Sciatic nerve (tissue), 2 donors: ENCODE results near the gene EZR. TPM values are rescaled to one million over a fixed set of nuclear protein-coding genes. Genes with fewer than 3 reads are reported as not detected.

Experiments used
- ATAC-seq: fragments of 200-7000 bp; cut with Tn5 transposase; one replicate; pipeline ENCODE4 v1.9.1; 2020; ENCODE audit warnings: mild to moderate bottlenecking, moderate library complexity
- DNase-seq: peaks from one replicate; pipeline ENCODE4 v3.0.0-alpha.2; 2020; ENCODE audit warnings: low spot score
- intact Hi-C: fragments of 100-400 bp; cut with DNase I; formaldehyde crosslinking; loops from one replicate; pipeline ENCODE4 v1.14.2; 2022
- total RNA-seq: library from RNA; stranded (reverse); fragmentation: NEBNext Ultra II Directional; extraction: Animal tissue kit (Norgen Biotek cat#: 25700); gene quantifications from one replicate; pipeline ENCODE4 v1.2.1, GENCODE V29; 2021
- donor health status: DM: no; HTN: no; CAD: no.
- donor health status: DM: no; HTN: no; CAD: no.

The EZR gene
- total RNA-seq, result 113 TPM

- ATAC-seq (peak; percentile 72), DNase-seq (peak; percentile 86)
- intact Hi-C loops, result no loop called here
These were observed at the start of gene EZR for GRCh38 chr6:158819213-158819976. Gene EZR, minus strand, starts transcription at chr6:158819368. Its CDS starts 1,275 bp downstream, at chr6:158818093.

- intact Hi-C loops, result no loop called here
- DNase-seq (no peak), ATAC-seq (no peak)
These were observed 48.9 kb upstream of the EZR start for GRCh38 chr6:158868122-158868480.

- DNase-seq, result no peak
- intact Hi-C loops, result no loop called here
- ATAC-seq, result no peak
These were observed 48.4 kb upstream of the EZR start for GRCh38 chr6:158867381-158868121.

GRCh38 chr6:158865769-158866168, 46.6 kb upstream of the EZR start:
- intact Hi-C loops, result no loop called here
- ATAC-seq, result no peak
- DNase-seq, result no peak

GRCh38 chr6:158863646-158864045, 44.5 kb upstream of the EZR start:
- no peak for ATAC-seq
- intact Hi-C loops, result no loop called here
- no peak for DNase-seq

- intact Hi-C loops, result no loop called here
- no peak for DNase-seq
- no peak for ATAC-seq
These were observed 42.7 kb upstream of the EZR start for GRCh38 chr6:158861686-158862381.

- intact Hi-C loops, result no loop called here
- DNase-seq, result no peak
These were observed 41.2 kb upstream of the EZR start for GRCh38 chr6:158860279-158860865.

GRCh38 chr6:158856261-158856660, 37.1 kb upstream of the EZR start:
- no peak for ATAC-seq
- intact Hi-C loops, result no loop called here
- no peak for DNase-seq

More at GRCh38 chr6:158860279-158860865, 41.2 kb upstream of the EZR start:
- no peak for ATAC-seq

GRCh38 chr6:158854214-158855101, 35.3 kb upstream of the EZR start:
- DNase-seq (no peak), ATAC-seq (no peak)
- intact Hi-C loops, result no loop called here

- no peak for ATAC-seq
- DNase-seq, result no peak
- intact Hi-C loops, result no loop called here
These were observed 34.7 kb upstream of the EZR start for GRCh38 chr6:158853880-158854213.

- intact Hi-C loops, result no loop called here
- DNase-seq (no peak), ATAC-seq (peak; percentile 36)
These were observed 34.1 kb upstream of the EZR start for GRCh38 chr6:158853072-158853879.

GRCh38 chr6:158852312-158853071, 33.3 kb upstream of the EZR start:
- no peak for DNase-seq
- no peak for ATAC-seq
- intact Hi-C loops, result no loop called here

- ATAC-seq (no peak), DNase-seq (no peak)
- intact Hi-C loops, result no loop called here
These were observed 31.6 kb upstream of the EZR start for GRCh38 chr6:158850807-158851115.

GRCh38 chr6:158849899-158850806, 31.0 kb upstream of the EZR start:
- DNase-seq (no peak), ATAC-seq (peak; percentile 57)
- intact Hi-C loops, result no loop called here

GRCh38 chr6:158848490-158848895, 29.3 kb upstream of the EZR start:
- DNase-seq (no peak), ATAC-seq (no peak)
- intact Hi-C loops, result no loop called here

- intact Hi-C loops, result no loop called here
- ATAC-seq, result no peak
These were observed 28.6 kb upstream of the EZR start for GRCh38 chr6:158847786-158848185.

More at GRCh38 chr6:158847786-158848185, 28.6 kb upstream of the EZR start:
- DNase-seq, result no peak
